SK-N-SH (cell line): ENCODE measurements around the gene MGA.

Experiments used
- CHD2 ChIP-seq: fragments of 150-350 bp; IDR thresholded peaks from 2 replicates; pipeline ENCODE4 v1.6.1; 2018; ENCODE audit warnings: low read length; ENCODE audit not compliant: partially characterized antibody
- GATA2 ChIP-seq: sonication (generic); formaldehyde crosslinking; IDR thresholded peaks from 2 replicates; pipeline ENCODE4 v1.5.0; 2020; ENCODE audit warnings: mild to moderate bottlenecking, missing genetic modification reagents
- MAX ChIP-seq: IDR thresholded peaks from 2 replicates; pipeline ENCODE4 v1.4.0; 2012; ENCODE audit warnings: low read depth
- NFIC ChIP-seq: IDR thresholded peaks from 2 replicates; pipeline ENCODE4 v1.4.0; 2012; ENCODE audit warnings: borderline replicate concordance
- NRF1 ChIP-seq: IDR thresholded peaks from 2 replicates; pipeline ENCODE4 v1.6.1; 2012; ENCODE audit warnings: low read depth, mild to moderate bottlenecking, low read length
- RCOR1 ChIP-seq: fragments of 150-350 bp; IDR thresholded peaks from 2 replicates; pipeline ENCODE4 v1.6.1; 2017; ENCODE audit warnings: antibody characterized with exemption, low read length
- TAF1 ChIP-seq: IDR thresholded peaks from 2 replicates; pipeline ENCODE4 v1.6.1; 2012; ENCODE audit warnings: low read depth, mild to moderate bottlenecking, low read length, moderate library complexity, borderline replicate concordance
- YY1 ChIP-seq: IDR thresholded peaks from 2 replicates; pipeline ENCODE4 v1.4.0; 2012; ENCODE audit warnings: low read depth, mild to moderate bottlenecking
- TF ChIP-seq, protein P1 (sequence below): fragments of 200-600 bp; sonication (generic); IDR thresholded peaks from 2 replicates; pipeline ENCODE4 v1.6.1; 2017; ENCODE audit warnings: antibody characterized with exemption, mild to moderate bottlenecking, moderate library complexity

GRCh38 chr15:41716864-41717263 lies 56.7 kb downstream of the MGA start:
- TF ChIP-seq, protein P1, sequence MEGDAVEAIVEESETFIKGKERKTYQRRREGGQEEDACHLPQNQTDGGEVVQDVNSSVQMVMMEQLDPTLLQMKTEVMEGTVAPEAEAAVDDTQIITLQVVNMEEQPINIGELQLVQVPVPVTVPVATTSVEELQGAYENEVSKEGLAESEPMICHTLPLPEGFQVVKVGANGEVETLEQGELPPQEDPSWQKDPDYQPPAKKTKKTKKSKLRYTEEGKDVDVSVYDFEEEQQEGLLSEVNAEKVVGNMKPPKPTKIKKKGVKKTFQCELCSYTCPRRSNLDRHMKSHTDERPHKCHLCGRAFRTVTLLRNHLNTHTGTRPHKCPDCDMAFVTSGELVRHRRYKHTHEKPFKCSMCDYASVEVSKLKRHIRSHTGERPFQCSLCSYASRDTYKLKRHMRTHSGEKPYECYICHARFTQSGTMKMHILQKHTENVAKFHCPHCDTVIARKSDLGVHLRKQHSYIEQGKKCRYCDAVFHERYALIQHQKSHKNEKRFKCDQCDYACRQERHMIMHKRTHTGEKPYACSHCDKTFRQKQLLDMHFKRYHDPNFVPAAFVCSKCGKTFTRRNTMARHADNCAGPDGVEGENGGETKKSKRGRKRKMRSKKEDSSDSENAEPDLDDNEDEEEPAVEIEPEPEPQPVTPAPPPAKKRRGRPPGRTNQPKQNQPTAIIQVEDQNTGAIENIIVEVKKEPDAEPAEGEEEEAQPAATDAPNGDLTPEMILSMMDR, result no peak
- TF ChIP-seq NRF1, result no peak
- no peak for TF ChIP-seq NFIC
- no peak for TF ChIP-seq TAF1
- no peak for TF ChIP-seq CHD2
- TF ChIP-seq RCOR1, result no peak
- TF ChIP-seq GATA2 (CRISPR knock-in tag), result no peak
- TF ChIP-seq YY1, result no peak
- no peak for TF ChIP-seq MAX
